NCI-H146 treated with DMSO at 0.1 percent for 48 hours (cell line): ENCODE measurements around the gene PUSL1.

ENCODE experiments used
- DNase-seq: peaks from one replicate; lab custom pipeline; 2025; ENCODE audit not compliant: unreplicated experiment; lab: John Stamatoyannopoulos, UW

PUSL1 gene

GRCh38 chr1:1279028-1279427, 29.4 kb upstream of the PUSL1 start:
- no peak for DNase-seq

GRCh38 chr1:1280782-1281481, 27.5 kb upstream of the PUSL1 start:
- DNase-seq: no peak

DNA sequence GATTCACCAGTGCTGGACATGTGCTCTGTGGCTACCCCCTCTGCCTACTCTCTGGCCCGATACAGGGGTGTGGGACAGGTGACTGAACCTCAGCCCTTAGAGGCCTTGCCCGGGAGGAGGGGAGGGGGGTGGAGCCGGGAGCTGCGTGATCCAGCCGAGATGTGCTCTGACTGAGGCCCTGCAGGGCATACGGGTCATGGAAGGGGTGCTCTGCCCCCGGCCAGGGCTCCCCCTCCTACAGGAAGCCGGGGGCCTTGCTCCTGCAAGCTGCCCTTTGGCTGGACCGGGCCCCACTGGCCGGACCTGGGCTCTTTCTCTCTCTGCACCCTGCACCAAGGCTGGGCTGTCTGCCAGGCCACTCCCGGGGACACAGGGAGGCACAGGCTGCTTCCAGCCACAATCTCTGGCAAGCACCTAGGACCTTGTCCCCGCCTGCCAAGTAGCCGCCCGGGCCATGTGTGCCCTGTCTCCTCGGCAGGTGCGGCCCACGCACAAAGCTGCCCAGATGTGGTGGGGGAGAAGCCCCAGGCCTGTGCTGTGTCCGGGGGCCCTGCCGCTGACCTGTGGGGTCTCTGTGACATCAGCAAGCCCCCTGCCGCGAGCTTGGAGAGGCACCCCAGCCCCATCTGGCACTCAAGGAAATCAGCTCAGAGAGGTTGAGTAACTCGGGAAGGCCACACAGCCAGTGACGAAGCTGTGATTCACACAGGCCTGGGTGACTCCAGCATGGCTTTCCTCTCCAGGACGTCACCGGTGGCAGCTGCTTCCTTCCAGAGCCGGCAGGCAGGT, 26.7 kb upstream of the PUSL1 start:
- no peak for DNase-seq

DNA sequence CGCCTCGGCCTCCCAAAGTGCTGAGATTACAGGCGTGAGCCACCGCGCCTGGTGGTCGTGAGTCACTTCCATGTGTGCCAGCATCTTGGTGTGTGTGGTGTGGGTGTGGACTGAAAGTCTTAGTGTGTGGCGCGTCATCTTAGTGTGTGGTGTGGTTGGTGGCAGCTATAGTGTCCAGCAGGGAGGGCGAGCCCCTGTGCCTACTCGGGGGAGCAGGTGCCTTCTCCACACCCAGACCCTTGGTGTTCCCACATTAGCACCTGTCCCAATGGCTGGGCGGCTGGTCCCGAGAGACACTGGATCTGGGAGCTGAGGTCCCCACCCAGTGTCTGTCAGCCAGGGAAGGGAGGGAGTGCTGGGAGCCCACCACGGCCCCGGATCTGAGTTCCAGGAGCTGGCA, 25.4 kb upstream of the PUSL1 start:
- no peak for DNase-seq

DNA sequence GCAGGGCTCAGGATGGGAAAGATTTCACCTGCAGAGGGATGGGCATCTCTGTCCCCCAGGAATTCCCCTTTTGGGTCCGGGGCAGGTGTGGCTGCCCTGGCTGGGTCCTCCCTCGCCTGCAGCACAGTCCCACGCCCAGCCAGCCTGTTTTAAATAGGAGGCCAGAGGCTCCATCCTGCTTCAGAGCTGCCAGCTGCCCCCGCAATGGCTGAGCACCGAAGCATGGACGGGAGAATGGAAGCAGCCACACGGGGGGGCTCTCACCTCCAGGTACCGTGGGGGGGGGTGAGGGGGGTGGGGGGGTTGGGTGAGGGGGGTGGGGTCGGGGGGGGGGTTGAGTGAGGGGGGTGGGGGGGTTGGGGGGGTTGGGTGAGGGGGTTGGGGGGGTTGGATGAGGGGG, 24.6 kb upstream of the PUSL1 start:
- DNase-seq: no peak

- DNase-seq: no peak
These were observed 23.9 kb upstream of the PUSL1 start for GRCh38 chr1:1284221-1285101.

GRCh38 chr1:1285102-1285571, 23.3 kb upstream of the PUSL1 start:
- DNase-seq: no peak

DNA sequence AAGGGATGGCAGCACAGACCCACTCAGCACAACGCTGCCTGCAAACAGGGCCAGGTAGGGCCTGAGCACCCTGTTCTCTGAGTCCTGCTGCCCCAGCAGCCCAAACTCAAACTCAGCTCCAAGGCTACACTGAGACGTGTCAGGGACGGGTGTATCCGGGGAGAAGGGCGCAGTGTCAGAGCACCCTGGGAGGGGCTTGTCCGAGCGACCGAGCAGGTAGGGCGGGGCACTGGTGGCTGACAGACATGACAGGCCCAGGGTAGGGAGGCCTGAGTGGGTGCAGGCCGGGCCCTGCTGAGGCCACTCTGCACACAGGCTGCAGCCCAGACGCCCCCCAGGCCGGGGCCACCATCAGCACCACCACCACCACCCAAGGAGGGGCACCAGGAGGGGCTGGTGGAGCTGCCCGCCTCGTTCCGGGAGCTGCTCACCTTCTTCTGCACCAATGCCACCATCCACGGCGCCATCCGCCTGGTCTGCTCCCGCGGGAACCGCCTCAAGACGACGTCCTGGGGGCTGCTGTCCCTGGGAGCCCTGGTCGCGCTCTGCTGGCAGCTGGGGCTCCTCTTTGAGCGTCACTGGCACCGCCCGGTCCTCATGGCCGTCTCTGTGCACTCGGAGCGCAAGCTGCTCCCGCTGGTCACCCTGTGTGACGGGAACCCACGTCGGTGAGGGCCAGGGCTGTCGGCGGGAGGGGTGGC, 22.6 kb upstream of the PUSL1 start:
- DNase-seq: no peak

- DNase-seq: no peak
These were observed 21.8 kb upstream of the PUSL1 start for GRCh38 chr1:1286313-1287261.

DNA sequence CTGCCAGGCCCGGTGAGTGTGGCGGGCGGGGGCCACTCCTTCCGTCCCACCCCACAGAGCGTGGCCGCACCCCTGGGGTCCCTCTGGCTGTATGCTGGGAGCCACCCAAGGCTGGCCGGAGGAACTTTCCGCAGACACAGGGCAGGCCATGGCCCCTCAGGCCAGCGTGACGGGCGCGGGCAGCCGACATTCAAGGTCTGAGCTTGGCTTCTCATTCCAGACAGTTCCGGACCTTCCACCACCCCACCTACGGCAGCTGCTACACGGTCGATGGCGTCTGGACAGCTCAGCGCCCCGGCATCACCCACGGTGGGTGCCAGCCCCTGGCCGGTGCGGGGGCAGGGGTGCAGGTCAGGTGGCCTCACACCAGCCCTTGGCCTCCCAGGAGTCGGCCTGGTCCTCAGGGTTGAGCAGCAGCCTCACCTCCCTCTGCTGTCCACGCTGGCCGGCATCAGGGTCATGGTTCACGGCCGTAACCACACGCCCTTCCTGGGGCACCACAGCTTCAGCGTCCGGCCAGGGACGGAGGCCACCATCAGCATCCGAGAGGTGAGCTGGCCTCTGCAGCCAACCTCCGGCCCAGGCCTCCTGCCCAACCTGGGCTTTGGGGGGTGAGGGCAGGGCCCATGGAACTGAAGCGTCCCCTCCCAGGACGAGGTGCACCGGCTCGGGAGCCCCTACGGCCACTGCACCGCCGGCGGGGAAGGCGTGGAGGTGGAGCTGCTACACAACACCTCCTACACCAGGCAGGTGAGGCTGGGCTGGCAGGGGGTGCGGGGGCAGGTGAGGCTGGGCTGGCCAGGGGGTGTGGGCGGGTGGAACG, 20.9 kb upstream of the PUSL1 start:
- DNase-seq: no peak

DNA sequence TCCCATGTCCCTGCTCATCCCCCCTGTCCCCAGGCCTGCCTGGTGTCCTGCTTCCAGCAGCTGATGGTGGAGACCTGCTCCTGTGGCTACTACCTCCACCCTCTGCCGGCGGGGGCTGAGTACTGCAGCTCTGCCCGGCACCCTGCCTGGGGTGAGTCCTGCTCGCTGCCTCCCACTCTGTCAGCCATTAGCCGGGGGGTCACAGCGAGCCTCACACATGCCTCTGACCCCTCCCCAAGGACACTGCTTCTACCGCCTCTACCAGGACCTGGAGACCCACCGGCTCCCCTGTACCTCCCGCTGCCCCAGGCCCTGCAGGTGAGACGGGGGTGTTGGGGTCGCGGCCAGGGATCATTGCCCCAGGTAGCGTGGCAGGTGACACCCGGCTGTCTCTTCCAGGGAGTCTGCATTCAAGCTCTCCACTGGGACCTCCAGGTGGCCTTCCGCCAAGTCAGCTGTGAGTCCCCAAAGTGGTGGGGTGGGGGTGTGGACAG, 18.1 kb upstream of the PUSL1 start:
- DNase-seq: no peak

DNA sequence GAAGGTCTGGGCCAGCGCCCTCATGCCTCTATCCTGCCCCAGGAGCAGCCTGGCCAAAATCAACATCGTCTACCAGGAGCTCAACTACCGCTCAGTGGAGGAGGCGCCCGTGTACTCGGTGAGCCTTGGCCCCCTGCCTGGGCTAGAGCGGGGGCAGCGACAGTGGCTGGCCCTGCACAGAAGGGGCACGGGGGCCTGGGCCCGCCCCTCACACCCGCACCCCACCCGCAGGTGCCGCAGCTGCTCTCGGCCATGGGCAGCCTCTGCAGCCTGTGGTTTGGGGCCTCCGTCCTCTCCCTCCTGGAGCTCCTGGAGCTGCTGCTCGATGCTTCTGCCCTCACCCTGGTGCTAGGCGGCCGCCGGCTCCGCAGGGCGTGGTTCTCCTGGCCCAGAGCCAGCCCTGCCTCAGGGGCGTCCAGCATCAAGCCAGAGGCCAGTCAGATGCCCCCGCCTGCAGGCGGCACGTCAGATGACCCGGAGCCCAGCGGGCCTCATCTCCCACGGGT, 17.3 kb upstream of the PUSL1 start:
- DNase-seq: peak; percentile 23

- DNase-seq: peak; percentile 16
These were observed 16.6 kb upstream of the PUSL1 start for GRCh38 chr1:1291548-1292441.

- DNase-seq: no peak
These were observed 16.0 kb upstream of the PUSL1 start for GRCh38 chr1:1292442-1292779.

DNA sequence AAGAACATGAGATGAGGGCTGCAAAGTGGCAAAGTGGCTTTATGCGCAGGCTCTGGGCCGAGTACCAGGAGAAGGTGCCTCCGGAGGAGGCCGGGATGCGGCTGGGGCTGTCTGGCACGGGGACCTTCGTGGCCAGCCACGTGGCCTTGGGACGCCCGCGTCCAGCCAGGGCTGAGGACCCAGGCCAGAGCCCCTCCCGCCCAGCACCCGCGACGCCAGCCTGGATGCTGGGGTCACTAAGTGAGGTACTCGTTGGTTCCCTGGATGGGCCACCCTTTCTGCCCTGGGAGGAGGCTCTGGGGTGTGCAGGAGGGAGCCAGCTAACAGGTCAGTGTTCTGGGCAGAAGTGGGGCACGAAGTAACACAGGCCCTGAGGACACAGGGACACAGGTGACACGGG, 15.5 kb upstream of the PUSL1 start:
- no peak for DNase-seq

DNA sequence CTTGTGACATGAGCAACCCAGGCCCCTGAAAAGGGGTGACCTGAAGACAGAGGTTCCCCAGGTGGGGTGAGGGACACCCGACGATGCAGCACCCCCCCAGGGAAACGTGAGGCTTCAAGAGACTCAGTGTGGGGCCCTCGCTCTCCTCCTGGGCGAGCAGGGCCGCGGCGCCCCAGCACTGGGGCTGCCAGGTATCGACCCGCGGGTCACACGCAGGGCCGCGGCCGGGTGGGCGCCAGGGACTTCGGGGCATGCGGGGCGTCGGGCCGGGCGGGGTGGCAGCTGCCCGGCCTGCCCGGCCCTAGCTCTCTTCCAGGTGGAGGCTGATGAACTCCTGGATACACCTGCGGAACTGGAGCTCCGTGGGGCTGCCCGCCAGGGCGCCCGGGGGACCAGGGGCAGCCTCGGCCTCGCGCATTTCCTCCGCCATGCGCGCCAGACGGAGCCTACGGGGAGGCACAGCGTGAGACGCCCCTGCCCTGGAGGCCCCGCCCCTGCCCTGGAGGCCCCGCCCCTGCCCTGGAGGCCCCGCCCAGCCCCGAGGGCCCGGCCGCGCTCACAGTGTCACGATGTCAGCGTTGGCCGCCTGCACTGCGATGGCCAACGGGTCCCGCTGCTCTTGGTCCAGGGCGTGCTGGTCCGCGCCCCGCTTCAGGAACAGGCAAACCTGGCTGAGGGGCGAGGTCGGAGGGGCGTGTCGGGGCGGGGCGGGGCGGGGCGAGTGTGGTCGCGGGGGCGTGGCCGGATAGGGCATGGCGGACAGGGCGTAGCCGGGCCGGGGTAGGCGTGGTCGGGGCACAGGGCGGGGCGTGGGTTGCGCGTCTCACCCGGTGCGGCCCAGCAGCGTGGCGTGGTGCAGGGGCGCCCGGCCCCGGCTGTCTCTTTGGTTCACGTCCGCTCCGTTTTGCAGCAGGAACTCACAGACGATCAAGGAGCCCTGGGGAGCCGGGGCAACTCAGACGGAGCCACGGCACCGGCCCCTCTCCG, 14.8 kb upstream of the PUSL1 start:
- DNase-seq: no peak
